PC-3 (cell line): Measurements from ENCODE around the gene LHFPL2.

Experiments
- EZH2 ChIP-seq: fragments of 300-600 bp; sonication (generic); IDR thresholded peaks from one replicate; pipeline ENCODE4 v1.6.1; 2017; ENCODE audit warnings: antibody characterized with exemption, mild to moderate bottlenecking, low read length; ENCODE audit not compliant: unreplicated experiment
- TF ChIP-seq, protein P1 (sequence below): fragments of 300-600 bp; sonication (generic); conservative IDR thresholded peaks from 2 replicates; pipeline ENCODE4 v1.5.1; 2017; ENCODE audit warnings: antibody characterized with exemption, low read depth, mild to moderate bottlenecking, low read length

DNA sequence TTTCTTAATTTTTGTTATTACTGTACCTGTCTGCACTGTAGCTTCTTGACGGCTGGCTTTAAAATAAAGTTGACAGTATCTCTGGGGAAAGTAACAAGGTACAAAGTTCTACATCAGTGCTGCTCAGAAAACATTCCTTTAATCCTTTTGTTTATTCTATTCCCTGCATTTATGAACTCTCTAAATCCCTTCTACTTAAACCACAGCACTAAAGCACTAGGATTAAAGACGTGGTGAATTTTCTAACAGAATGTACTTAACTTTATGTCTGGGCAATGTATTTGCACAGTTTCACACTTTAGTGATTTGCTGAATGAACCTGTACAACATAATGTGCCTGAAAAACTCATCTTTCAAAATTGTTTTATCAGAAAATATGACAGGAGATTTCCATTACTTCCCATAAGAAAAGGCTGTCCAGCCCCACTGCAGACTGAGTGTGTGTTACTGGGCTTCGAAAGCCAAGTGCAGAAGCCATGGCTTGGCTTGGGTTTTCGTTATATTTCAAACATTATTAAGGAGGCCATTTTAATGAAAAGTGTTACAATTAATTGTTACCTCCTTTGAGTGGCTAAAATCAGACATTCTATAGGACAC, 43.8 kb downstream of the LHFPL2 start:
- TF ChIP-seq, protein P1, sequence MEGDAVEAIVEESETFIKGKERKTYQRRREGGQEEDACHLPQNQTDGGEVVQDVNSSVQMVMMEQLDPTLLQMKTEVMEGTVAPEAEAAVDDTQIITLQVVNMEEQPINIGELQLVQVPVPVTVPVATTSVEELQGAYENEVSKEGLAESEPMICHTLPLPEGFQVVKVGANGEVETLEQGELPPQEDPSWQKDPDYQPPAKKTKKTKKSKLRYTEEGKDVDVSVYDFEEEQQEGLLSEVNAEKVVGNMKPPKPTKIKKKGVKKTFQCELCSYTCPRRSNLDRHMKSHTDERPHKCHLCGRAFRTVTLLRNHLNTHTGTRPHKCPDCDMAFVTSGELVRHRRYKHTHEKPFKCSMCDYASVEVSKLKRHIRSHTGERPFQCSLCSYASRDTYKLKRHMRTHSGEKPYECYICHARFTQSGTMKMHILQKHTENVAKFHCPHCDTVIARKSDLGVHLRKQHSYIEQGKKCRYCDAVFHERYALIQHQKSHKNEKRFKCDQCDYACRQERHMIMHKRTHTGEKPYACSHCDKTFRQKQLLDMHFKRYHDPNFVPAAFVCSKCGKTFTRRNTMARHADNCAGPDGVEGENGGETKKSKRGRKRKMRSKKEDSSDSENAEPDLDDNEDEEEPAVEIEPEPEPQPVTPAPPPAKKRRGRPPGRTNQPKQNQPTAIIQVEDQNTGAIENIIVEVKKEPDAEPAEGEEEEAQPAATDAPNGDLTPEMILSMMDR: no peak
- no peak for TF ChIP-seq EZH2
